Ammon's horn (tissue), 1 donor: ENCODE measurements around the gene TAOK3.

Experiments
- DNase-seq: peaks from one replicate; pipeline ENCODE4 v3.0.0-alpha.2; 2016; ENCODE audit warnings: low spot score

The TAOK3 gene

DNA sequence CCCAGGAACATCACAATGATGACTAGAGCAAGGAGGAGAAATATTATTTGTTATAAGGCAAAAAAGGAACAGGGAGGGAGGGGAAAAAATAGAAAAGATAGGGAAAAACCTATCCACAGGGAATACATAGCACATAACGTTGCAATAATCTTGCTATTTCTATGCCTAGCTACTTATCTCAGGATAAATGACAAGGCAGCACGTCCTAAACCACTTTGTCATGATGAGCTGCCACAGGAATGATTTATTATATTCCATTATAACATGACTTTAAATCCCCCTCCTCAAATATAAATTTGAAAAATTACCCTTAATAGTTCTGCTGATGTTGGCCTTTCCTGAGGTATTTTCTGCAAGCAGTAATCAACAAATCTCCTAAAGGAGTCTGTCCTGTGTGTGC lies 160.1 kb downstream of the TAOK3 start:
- no peak for DNase-seq

DNA sequence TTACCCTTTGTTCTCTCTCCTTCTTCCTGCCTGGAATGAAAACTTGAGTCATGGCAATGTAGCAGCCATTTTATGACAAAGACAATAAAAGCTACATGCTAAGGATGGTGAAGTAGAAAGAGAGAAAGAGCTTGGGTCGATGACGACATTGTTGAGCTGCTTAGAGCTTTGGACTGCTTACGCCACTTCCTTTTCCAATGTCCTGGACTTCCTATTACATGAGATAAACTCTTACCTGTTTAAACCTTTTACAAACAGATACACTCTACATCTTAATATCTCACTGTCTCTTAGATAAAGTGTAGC lies 166.6 kb downstream of the TAOK3 start:
- no peak for DNase-seq

DNA sequence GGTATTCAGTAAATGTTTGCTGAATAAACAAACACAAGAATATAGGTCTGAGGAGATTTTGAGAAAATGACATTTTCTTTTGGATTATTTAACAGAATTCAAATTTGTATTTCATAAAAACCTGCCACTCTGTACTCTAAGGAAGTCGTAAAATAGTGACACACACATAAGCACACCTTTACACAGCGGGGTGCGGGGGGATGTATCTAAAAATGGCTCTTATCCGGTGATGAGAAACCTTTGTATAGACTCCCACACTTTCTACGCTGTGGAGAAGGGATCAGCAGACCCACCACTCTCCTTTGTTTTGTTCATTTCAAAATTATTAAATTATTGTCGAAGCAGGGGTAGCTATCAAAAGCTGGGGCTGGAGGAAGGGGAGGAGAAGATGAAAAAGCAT lies 178.7 kb downstream of the TAOK3 start:
- no peak for DNase-seq

DNA sequence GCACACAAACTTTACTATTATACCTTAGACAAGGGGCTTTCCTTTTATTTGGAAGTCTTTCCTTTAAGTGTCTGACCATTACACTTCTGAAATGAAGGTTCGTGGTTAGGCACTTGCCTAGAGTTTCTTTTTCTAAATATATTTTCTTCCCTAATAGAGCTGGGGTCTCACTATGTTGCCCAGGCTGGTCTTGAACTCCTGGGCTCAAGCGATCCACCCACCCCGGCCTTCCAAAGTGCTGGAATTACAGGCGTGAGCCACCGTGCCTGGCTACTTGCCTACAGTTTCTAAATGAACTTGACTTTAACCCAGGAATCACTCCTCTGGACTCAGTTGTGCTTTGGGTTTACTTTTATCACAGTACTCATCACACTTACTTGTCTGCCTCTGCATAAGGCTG lies 179.2 kb downstream of the TAOK3 start:
- no peak for DNase-seq

DNA sequence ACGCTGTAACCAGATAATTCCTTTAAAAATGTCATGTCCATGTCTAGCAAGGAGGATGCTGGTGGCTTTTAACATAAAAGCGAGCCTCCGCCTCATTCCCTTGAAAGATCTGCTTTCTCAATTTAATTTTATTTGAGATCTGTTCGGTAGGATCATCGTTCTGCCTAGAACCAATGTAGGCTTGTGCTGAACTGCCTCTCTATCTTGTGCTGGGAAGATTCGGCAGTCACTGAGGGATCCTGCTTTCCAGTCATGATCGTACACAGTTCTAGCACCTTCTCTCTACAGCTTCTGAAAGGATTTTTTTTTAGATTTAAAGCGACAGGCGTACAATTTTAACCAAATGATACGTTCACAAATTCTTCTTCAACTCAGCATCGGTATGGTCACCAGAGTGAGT lies 182.4 kb downstream of the TAOK3 start:
- peak; percentile 82 for DNase-seq

DNA sequence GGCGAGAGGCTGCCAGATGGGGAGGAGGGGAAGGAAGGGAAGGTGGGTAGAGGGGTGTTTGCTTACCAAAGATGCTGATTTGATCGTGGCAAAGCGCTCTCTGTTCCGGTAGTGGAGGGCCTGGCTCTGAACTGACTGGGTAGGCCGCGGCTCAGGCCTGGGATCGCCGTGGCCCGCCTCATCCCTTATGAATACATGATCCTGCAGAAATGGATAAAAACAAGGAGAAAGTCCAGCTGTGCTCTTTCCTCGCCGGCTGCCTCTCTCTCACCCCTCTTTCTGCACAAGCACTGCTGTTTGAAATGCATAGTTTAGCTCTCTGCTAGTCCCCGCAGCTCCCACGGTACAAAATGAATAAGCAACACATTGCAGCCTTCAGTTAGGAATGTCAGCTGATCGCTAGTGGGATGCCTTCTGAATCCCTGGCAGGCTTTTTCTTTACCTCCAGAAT lies 182.9 kb downstream of the TAOK3 start:
- peak; percentile 84 for DNase-seq

DNA sequence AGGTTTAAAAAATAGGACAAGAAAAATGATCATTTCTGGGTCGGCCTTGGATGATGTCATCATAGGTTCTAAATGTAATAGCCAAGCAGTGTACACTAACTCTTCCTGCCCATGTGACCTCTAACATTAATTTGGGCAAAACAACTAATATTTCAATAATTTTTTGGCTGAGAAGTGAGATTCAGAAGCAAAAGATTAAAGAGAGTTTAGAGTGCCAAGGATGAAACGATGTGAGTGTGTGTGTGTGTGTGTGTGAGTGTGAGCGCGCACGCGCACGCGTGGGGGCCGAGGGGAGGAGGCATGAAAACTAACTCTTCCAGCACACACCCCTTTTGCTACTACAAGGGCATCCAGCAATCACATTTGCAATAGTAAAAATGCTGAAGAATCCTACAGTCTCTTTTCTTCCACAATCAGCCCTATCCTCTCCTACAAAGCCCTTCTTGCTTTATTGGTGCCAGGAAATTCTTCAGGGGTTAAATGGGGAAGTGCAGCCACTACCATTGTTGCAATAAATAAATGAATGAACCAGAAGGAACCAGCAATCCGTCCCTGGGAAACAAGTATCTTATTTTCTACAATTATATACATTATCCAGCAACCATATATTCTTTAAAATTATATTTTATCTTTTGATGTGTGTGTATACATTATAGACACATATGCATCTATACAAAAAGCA lies 183.9 kb downstream of the TAOK3 start:
- peak; percentile 82 for DNase-seq

DNA sequence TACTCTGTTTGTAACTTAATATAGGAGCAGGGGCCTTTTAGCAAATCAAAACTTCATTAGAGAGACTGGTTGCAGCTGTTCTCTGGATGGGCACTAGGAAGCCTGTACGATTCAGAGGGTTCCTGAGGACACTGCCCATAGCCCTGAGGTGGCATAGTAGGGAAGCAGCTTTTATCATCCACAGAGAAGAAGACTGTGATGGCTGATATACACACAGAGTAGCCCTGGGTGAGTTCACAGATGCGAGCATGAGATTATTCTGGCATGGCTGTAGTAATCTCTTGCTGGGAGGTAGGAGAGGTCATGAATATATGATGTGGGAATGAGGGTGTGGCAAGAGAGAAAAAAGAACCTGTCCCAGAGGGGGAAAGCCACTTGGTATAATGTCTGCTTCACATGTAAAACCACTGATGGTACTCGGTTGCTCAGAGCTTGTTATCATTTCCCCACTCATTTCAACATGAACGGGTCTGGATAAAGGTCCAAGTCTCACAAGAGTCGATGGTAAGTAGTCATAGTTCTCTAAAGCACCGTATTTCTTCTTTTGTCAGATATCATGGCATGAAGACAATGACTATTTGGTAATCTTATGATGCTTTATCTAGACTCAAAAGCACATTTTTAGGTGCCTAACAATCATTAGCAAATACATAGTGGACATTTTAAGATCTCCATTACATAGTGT lies 184.8 kb downstream of the TAOK3 start:
- DNase-seq = no peak

DNA sequence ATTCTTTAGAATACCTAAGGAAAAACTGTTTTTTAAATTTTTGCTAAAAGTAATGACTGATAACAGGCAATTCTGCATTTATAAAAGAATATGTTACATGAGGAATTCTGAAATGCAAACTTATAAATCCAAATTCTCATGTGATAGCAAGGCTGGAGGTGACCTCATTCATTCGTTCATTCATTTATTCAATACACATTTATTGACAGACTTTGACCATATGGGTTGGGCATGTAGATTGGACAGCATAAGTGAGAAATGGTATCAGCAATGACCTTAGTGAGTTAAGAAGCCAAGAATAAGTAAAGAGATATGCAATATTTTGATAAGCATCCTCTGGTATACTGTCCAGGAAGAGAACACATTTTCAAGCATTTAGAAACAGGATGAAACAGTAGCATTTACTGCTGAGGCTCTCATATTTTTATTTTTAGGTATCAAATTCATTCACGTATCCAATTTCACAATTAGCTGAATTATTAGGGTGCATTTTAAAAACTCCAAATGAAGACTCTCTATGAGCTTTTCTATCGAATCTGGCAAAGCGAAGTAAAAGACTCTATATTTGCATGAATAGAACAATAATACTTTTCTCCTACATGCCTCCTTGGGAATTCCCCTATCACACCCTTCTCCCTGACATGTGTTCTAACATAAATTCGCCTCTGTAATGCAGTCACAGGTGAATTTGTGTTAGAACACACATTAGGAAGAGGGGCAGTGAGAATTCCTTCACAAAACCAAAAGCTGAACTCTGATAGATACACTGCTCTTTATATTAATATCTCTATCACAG lies 186.9 kb downstream of the TAOK3 start:
- no peak for DNase-seq

DNA sequence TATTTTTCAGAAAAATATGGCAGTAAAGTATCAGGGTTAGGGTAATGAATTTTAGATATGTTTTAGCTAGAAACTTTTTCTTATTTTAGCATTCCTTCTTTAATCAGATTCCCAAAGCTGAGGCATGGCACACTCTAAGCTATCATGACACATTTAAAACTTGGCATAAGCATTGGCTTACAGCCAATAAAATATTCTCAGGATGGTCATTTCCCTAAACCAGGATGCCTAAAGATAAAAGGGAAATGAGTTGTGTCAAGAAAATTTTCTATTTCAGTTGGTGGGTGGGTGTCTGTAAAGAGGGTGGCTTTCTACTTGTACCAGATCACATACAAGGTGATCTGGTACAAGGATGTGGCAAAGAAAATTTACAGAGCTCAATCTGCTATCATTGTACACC lies 189.0 kb downstream of the TAOK3 start:
- no peak for DNase-seq

DNA sequence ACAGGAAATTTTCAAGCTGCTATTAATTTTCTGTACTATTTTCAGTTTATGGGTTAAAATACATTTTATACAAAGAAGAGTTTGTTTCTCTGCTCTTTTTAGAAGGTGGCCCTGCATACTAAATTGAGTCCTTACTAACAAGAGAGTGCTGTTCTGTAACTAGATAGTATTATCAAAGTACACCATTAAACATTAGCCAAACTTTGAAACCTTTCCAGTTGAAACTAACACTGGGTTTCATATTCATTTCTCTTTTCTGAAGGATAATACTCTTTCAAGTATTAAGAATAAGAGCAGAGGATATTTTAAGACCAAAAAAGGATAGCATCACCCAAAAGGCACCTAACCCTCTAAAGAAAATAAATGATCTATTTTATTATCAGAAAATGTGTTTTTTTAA lies 189.6 kb downstream of the TAOK3 start:
- no peak for DNase-seq

DNA sequence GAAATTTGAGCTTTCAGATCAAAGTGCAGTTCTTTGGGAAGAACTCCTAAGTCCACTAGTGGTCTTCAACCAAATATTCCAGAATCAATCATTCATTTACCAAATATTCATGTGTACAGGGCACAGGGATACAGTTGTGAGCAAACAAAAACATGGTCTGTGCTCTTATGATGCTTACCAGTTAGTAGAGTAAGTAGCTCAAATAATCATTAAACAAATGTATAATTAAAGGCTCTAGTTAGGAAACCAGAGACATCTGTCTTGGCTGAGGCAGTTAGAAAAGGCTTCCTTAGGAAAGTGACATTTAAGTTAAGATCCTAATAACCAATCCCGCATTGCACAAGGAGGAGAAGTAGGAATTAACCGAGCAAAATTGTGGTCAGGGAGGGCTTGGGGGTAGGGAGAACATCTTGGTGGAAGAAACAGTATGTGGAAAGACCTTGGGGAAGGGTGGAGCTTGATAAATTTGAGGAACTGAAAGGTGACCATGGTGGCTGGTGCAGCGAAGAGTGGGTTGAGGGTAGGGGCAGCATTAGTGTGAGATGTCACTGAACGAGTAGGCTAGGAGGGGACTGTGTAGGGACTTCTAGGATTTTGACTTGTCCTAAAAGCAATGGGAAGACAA lies 196.8 kb downstream of the TAOK3 start:
- no peak for DNase-seq

DNA sequence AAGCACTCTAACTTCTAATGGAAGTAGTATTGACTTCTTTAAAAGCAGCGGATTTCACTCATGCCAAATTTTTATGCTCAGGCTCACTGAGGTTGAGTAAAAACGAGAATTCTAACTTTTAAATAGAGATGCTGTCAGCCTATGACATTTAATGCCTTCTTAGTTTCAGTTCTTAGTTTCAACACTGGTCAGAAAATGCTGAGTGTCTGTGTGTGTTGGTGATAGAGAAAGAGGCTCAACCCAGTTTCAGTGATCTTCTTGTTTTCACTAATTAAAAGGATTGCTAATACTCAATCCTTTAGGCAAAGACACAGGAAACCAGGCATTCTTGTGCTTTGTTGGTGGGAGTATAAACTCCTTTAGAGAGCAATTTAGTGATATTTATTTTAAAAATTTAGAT lies 205.8 kb downstream of the TAOK3 start:
- DNase-seq = no peak

DNA sequence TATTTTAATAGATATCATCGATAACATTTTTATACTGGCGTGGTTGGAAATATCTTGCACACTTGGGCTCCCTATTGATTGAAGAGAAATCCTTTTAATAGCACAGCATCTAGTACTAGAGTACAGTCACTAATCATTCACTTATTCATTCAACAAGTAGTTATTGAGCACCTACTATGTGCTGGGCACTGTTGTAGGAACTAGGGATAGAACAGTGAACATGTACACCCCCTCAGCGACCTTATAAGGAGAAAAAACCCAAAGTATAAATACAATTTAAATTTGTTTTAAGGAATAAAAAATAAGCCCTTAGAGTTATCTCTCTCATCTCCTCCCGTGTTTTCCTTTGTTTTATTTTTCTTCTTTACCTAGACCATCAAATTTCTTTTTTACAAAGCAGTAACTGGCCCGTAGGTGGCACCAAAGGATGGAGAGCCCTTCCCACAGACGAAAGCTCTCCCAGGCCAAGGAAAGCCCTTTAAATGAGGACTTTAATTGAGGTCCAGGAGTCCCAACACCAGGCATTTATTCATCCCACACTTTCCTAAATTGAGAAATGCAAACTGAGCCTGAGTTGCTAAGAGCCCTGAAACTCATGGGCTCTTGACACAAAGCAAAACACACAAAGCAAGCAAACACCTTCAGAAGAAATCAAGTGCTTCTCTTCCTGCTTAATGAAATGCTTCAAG lies 207.8 kb downstream of the TAOK3 start:
- no peak for DNase-seq

DNA sequence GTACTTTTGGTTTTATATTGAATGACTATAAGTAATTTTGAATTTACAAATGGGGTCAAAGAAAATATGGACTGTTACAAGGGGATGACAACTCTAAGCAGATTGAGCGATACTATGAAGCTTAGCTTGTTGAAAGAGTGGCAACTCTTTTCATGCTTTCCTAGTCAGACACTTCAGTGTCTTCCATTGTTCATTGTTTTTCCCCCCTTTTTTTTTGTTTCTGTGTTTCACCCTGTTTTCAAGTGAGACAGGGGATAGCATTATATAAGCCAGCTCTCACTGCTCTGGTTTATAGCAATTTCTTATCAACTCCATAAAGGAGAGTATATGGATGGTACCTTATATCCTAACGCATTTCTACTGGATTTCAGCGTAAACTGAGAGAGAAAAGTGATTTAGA lies 212.2 kb downstream of the TAOK3 start:
- DNase-seq = no peak

DNA sequence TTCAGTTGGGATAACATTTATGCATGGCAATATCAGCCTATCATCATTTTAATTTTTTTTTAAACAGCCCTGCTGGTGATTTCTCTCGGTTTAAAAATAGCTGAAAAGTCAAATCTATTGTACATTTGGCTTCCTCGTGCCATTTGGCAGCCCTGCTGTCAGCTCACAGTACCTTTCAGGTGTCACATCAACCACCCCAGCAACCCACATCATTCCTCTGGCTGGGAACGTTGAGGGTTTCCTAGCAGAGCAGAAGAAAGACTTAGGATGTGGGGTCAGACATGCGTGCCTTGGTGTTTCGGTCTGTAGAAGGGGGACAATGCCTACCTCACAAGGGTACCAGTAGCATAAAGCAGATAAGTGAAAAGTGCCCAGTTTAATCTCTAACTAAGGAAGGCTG lies 221.0 kb downstream of the TAOK3 start:
- no peak for DNase-seq

DNA sequence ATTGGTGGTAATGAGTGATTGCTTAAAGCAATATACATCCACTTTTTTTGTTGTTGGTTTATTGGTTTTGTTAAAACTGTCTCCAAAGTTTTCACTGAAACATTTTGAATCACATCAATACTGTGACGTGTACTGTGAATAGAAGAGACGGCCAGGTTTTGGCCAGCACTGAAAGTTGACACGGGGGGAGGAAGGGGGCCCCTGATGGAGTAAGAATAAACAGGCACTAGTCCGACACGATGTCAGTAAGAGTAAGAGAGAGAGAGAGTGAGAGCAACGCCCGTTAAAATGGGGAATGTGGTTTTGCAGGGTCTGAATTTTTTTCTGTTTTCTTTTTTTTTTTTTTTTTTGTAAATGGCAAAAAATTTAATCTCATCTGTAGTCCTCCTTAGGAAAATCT lies 222.1 kb downstream of the TAOK3 start:
- DNase-seq = no peak

DNA sequence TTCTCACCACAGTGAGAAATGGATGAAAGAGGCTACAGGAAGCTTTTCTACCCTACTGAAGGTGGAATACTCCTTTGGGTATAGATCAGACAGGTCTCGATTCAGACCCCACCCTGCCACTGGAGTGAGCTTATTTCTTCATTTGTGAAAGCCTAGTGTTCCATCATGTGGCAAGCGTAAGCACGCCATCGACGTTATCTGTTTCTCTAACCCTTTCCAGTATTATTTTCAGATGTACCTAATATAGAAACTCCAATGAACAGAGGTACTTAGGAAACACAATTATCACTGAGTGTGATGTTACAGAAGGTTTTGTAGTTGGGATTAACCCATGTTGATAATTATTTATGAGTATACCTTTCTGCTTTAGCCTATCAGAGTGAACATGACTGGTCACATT lies 224.4 kb downstream of the TAOK3 start:
- DNase-seq = no peak

DNA sequence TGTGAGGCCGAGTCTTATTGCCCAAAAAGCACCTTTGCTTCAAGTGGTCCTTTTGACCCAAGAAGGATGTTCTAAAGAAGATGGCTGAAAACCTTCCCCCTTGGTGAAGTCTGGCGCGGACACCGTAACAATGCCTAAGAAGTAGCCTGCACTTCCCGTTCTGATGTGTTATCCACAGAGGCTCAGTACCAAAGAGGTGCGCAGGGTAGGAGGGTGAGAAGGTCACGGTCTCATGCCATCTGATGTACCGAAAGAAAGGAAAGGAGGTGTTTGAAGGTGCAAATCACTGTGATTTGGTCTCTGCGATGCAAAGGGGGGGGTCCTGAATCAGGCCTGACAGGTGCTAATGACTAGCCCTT lies 226.9 kb downstream of the TAOK3 start:
- no peak for DNase-seq

DNA sequence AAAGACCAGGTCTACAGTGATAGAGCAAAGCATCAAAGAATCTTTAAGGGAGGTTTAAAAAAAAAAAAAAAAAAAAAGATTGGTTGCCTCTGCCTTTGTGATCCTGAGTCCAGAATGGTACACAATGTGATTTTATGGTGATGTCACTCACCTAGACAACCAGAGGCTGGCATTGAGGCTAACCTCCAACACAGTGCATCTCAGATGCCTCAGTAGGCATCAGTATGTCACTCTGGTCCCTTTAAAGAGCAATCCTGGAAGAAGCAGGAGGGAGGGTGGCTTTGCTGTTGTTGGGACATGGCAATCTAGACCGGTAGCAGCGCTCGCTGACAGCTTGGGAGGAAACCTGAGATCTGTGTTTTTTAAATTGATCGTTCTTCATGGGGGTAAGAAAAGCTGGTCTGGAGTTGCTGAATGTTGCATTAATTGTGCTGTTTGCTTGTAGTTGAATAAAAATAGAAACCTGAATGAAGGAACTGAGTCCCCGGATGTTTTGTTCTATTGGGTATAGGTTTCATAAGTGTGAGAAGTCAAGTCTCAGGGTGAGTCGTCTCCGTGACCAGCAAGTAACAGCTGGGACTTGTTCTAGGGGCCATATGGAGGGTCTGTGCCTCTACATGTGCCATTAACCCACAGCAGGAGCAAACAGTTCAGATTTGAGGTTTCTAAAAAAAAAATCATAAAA lies 227.5 kb downstream of the TAOK3 start:
- DNase-seq = no peak

DNA sequence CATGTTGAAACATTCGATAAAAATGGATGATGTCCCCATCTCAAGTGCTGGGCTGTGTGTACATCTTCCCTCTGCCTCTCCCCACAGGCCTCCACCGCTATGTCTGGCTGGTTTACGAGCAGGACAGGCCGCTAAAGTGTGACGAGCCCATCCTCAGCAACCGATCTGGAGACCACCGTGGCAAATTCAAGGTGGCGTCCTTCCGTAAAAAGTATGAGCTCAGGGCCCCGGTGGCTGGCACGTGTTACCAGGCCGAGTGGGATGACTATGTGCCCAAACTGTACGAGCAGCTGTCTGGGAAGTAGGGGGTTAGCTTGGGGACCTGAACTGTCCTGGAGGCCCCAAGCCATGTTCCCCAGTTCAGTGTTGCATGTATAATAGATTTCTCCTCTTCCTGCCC lies 228.2 kb downstream of the TAOK3 start:
- DNase-seq = no peak

DNA sequence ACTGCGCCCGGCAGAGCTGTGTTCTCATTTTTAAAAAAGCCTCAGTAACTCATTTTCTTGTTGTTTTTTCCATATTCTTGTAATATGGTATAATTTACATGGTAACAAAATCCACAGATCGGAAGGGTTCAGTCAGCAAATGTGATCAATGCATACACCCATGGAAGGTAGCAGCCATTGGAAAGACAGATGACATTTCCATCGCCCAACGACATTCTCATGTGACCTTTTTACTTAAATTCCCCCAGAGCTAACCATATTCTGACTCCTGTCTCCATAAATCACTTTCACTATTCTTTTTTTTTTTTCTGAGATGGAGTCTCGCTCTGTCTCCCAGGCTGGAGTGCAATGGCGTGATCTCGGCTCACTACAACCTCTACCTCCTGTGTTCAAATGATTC lies 231.9 kb downstream of the TAOK3 start:
- no peak for DNase-seq
